HG03342 (cell line): Measurements from ENCODE around the gene DPP7.
"Not testable (repeated sequence)": the region's sequence is repeated elsewhere in the genome, so short reads cannot be mapped to it uniquely, and the experiment has no call there.

ENCODE experiments used
- ATAC-seq: cut with Tn5 transposase; IDR thresholded peaks from one replicate; pipeline ENCODE4 v1.9.1; 2021; ENCODE audit warnings: mild to moderate bottlenecking, moderate library complexity; ENCODE audit not compliant: unreplicated experiment

The DPP7 gene

DNA sequence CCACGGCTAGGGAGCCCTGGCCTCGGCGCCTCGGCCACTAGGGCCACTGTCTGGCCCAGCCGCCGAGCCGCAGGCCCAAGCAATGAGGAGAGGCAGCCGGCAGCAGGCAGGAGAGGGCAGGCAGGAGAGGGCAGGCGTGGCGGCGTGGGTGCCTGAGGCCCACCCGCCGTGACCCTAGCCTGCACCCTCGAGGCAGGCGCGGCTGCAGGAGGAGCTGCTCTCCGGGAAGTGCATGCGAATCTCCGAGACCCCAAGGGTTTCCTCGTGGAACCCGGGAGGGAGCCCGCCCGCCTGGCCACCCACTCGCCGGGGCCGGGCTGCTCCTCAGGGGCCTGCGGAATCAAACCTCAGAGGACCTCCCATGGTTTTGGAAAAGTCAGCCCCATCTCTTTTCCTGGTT, 33.7 kb upstream of the DPP7 start:
- no peak for ATAC-seq

DNA sequence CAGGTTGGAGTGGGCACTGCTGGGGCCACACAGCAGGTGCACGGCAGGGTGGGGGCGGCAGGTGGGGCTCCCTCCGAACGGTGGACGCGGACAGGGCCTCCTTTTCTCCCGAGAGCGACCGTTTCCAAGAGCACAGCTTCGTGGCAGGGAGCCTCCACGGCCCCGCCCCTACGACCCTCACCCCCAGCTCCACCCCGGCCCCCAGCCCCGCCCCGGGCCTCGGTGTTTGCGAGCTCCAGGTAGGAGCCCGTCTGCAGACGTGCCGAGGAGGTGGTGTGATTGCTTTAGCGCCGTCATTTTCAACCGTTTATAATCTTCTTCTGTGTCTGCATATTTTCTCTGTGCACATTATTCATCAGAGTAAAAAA, 33.2 kb upstream of the DPP7 start:
- no peak for ATAC-seq

DNA sequence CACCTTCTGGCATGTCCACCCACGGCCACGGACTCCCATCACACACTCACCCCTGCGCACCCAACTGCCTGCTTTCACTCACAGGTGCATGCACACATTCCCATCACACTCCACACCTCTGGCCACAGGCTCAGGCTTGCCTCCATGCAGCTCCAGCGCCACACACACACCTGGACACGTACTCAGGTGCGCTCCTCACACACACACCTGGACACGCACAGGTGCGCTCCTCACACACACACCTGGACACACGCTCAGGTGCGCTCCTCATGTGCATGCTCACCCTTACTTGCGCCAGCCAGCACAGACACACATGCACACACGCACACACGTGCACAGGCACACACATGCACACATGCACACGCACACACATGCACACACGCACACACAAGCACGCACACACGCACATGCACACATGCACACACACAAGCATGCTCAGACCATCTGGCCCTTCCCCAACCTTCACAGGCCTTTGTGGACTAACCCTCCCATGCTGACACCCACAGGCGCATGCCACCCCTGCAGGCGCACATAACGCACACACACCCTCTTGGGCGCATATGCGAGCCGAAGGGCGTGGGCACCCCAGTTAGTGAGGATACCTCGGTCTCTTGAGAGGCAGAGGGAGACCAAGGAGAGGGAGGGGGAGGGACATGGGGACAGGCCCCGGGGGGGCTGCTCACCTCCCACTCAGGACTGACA, 32.7 kb upstream of the DPP7 start:
- no peak for ATAC-seq

DNA sequence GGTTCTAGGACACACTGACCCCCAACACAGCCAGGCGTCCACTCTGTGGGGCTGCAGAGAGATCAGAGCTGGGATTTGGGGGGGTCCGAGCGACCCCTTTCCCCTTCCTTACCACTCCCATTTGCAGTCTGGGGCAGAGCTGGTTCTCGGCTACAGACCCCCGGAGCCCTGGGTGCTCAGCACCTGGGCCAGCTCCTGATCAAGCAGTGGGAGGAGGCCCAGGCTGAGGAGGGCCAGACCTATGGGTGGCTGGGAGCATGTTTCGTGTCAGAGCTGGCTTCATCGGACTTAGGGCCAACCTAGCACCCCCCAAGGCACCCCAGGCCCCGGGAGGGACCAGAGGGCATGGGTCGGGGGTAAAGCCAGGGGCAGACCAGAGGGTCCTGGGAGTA, 32.0 kb upstream of the DPP7 start:
- ATAC-seq = no peak

DNA sequence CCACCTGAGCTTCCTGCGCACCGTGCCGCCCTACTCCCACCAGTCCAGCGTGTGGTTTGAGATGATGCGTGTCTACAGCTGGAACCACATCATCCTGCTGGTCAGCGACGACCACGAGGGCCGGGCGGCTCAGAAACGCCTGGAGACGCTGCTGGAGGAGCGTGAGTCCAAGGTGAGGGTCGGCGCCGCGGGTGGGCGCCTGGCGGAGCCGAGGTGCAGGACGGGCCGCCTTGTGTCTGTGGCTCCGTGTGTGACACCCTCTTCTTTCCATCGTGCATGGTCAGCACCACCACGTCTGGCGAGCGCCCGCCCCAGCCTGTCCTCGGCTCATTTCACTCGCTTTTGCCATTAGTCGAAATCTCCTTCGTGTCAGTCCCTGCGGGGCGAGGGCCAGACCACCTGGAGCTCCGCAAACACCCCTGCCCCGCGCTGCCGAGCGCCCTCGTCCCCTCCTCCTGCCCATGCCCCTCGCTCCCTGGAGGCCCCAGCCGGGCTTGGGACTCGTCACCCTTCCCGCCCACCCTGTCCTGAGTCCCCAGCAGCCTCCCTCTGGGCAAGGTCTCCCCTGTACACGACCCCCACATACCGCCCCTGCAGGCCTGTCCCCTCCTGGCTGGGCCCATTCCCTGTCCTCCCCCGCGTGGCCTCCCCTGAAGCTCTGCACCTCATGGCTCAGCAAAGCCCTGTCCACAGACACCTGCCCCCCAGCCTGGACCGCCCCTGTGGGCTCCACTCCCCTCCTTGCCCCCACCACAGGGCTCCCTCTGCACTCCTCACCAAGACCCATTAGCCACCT, 31.4 kb upstream of the DPP7 start:
- no peak for ATAC-seq

DNA sequence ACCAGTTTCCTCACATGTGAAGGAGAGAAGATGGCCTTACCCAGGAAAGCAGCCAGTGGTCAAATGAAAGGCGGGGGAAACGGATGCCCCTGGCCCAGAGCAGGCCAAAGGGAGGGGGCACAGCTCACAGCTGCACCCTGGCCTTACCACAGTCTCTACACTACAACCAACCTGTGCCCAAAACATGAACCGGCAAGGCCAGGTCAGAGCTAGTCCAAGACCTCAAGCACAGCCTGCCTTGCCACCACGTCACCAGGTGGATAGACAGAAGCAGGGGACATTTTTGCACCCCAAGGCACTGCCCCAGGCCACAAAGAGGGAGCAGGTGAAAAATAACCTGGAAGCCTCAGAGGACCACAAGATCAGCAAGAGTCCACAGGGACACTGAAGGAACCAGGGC, 28.9 kb upstream of the DPP7 start:
- no peak for ATAC-seq

DNA sequence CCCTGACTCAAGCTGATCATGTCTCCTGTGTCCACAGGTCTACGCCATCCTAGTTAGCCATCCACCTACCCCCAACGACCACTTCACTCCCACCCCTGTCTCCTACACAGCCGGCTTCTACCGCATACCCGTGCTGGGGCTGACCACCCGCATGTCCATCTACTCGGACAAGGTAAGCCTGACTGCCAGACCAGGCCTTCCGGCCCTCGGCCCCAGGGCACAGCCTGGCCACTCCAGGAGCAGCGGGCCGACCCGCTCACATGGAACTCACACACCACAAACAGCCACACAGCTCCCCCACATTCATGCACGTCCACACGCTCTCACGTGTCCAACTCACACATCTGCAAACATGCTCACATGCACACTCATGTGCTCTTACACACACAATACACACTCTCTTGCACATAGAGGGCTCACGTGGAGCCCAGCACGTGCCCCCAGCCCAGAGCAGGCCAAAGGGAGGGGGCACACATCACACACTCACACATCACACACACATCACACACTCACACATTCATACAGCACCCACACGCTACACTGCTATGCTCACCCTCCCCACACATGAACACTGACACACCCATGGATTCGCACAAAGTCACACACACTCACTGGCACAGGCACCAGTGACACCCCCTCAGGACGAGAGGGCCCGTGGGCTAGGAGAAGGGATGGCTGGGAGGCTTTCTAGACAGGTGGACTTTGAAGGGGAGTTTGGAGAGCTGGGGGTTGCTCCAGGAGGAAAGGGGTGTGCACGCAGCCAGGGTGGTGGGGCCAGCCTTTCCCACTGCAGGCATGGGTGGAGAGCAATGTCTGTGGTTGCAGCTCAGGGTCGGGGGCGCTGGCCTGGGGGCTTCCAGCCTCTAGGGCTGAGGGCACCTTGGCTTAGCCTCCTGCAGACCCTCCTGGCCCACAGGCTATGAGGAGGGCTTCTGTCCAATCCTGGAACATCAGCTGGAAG, 27.7 kb upstream of the DPP7 start:
- ATAC-seq = no peak

DNA sequence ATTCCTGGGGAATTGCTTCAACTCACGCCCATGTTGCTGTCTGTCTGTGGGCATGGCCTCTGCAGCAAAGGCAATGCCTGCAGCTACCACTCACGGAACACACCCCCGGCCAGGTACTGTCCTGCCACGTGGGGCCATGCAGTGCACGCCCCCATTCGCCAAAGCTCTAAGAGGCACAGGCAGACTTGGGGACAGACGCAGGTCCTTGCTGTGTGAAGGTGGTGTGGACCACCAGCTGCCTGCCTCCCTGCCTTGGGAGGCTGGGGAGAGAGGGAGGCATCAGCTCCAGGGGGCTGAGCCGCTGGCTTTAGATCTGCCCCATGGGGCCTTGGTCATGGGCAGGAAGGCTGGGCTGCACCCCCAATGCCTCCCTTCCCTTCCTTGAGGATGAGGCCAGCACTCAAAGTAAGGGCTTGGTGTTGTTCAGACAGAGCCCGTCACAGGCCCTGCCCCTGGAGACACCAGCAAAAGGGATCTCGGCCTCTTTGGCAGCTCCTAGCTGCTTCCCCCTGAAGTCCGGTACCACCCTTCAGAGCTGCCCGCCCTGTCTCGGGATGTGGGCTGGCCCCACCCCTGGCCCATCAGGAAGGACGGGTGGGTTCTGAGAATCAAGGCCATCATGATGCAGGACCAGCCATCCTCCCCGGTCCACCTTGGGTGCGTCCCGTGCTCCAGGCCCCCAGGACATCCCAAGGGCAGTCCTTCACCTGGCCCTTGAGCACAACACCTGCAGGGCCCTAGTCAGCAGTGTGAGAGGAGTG, 26.7 kb upstream of the DPP7 start:
- no peak for ATAC-seq

DNA sequence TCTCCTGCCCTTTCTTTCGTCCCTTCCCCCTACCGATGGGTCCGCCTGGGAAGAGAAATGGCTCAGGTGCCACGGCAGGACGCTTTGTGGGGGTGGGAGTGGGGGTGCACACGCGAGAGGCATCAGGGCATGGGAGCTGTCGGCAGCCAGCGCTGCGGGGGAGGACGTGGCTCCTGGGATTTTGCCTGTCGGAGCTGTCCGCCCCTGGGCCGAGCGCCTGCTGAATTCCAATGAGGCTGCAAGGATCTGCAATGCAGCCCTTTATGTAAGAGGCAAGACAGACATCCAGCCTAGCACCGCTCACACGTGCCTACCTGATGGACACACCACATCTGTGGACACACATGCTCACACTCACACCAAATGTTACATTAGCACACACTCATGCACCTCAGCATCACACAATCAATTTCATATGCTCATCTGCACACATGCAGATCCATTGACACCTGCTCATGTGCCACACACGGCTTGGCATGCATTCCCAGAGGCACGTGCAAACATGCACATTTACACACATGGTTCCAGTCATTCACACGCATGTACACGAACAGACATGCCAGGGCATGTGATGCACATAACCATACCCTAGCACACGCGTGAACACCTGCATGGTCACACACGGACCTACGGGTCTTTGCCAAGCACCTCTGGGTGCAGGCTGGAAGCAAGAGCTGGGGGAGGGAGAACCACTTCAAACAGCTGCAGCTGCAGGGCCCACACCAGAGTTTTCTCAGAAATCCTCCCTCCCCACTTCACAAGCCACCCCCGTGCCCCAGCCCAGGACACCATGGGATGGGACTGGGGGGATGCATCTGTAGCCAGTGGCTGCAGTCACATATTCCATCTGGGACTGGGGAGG, 25.8 kb upstream of the DPP7 start:
- ATAC-seq = no peak

DNA sequence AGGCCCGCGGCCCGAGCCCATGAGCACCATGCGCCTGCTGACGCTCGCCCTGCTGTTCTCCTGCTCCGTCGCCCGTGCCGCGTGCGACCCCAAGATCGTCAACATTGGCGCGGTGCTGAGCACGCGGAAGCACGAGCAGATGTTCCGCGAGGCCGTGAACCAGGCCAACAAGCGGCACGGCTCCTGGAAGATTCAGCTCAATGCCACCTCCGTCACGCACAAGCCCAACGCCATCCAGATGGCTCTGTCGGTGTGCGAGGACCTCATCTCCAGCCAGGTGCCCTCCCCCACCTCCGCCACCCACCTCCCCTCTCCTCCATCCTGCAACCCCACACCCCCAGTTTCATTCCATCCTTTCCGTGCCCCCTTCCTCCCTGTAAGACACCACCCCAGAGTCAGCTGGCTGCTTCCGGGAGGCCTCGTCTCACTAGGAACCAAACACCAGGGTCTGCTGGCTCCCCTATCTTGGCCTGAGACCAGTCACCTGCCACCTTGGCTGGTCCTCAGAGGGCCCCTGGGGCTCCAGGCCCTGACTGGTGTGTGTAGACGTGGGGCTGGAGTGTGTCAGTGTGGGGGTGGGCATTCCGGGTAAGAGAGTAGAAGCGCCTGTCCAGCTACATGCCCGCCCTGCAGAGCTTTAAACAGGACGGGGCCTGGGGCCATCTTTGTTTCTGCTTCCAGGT, 25.1 kb upstream of the DPP7 start:
- no peak for ATAC-seq

DNA sequence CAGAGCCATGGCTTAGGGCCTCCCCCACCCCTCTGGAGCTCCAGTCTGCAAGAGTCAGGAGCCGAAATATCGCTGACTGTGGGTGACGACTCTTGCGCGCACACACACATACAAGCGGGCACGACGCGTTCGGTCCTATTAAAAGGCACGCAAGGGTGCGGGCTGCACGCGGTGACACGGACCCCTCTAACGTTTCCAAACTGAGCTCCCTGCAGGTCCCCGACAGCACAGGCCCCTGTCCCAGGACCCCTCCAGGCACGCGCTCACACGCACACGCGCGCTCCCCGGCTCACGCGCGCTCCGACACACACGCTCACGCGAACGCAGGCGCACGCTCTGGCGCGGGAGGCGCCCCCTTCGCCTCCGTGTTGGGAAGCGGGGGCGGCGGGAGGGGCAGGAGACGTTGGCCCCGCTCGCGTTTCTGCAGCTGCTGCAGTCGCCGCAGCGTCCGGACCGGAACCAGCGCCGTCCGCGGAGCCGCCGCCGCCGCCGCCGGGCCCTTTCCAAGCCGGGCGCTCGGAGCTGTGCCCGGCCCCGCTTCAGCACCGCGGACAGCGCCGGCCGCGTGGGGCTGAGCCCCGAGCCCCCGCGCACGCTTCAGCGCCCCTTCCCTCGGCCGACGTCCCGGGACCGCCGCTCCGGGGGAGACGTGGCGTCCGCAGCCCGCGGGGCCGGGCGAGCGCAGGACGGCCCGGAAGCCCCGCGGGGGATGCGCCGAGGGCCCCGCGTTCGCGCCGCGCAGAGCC, 24.4 kb upstream of the DPP7 start, which contains the start of gene GRIN1:
Gene GRIN1 (plus strand): TSS at position 433 of the 746 bp plus-strand sequence. CDS start 333 bp downstream, outside the sequence.
- ATAC-seq = no peak

DNA sequence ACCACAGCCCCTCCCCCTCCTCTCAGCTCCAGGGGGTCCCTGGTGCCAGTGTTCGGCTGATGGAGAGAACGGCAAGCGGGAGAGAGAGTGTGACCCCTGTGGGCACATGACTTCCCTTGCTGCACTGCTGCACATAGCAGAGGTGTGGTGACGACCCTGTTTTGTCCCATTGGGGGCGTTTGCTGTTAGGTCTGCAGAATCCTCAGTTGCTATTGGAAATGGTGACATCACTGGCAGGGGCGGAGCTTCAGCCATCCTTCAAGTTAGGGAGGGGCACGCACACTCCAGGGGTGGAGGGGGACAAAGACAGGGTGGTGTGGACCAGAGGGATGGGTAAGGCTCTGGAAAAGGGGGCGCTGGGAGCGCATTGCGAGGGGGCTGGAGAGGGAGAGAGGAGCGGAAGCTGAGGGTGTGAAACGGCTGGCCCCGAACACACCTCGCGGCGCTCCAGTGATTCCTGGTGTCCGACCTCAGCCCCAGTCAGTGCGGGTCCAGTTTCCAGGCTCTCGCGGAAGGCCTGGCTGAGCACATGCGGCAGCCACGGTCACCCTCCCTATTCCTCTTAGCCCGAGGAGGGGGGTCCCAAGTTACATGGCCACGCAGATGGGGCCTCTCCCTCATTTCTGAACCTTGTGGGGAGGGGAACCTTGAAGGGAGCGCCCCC, 23.7 kb upstream of the DPP7 start:
- no peak for ATAC-seq

DNA sequence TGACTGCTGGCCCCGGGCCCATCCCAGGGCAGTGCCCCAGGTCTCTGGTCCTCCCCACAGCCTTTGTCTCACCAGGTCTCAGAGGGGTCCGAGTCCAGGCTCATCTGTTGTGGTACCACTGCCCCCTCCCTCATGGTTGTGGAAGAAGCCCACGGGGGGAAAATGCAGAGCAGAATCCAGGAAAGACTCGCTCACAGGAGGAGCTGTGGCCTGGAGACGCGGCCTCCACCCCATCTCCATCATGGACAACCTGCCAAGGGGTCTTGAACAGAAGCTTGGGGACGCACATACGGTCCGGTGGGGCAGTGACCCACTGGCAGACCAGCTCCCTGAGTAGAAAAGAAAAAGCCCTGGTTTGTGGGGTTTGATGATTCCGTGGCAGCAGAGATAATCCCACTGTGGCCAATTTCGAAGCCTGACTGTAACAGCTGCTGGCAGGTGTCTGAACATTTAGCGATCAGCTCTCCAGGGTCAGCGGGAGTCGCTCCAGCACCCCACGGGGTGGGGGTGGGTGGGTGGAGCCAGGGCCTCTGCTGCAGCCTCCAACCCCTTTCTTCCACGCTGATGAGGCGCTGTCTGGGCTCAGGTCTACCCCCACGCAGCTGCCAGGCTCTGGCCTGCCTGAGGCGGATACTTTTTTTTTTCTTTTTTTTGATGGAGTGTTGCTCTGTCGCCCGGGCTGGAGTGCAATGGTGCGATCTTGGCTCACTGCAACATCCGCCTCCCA, 22.5 kb upstream of the DPP7 start:
- ATAC-seq = no peak

DNA sequence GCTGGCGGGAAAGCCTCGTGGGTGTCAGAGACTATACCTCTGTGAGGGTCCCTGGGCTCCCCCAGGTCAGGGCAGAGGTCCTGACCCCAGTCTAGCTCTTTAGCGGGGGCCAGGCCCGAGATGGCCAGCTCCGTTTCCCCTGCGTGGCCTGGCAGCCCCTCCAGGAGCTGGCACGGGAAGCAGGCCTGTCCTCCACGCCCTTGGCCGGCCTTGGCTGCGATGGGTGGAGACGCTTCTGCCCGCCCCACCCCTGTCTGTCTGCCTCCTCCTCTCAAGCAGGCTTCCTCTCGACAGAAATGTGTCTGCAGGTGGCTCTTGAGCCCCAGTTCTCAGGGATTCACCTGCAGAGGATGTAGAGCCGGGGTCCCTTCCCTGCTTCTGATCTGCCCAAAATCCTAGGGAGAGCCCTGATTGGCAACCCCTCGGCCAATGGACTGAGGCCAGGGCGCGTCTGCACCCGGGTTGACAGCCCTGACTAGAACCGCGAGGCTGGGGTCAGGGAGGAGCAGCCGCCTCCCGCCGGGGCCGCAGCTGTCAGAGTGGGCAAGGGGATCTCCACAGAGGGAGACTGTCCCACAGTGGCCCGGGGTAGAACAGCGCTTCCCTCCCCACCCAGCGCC, 21.8 kb upstream of the DPP7 start:
- no peak for ATAC-seq

DNA sequence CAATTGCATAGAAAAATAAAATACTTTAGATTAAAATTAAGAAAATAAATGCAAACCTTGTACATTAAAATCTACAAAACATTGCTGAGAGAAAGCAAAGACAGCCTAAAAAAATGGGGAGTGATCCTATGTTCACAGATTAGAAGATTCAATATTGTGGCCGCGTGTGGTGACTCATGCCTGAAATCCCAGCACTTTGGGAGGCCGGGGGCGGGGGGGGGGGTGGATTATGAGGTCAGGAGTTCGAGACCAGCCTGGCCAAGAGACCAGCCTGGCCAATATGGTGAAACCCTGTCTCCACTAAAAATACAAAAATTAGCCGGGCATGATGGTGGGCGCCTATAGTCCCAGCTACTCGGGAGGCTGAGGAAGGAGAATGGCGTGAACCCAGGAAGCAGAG, 20.6 kb upstream of the DPP7 start:
- not testable (repeated sequence) for ATAC-seq

DNA sequence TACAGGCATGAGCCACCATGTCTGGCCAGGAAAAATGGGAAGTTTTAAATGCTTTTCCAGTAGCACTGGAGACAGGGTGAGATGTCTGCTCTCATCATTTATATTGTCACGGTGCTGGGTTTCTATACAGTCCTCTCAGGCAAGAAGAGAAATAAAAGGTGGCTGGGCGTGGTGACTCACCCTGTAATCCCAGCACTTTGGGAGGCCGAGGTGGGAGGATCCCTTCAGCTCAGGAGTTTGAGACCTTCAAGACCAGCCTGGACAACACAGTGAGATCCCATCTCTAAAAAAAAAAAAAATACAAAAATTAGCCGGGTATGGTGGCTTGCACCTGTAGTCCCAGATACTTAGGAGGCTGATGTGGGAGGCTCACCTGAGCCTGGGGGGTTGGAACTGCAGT, 19.7 kb upstream of the DPP7 start:
- no peak for ATAC-seq
